ENCODE measurements around the gene ANO7.

ANO7 gene

GRCh38 chr2:241272303-241273209 lies 84.1 kb downstream of the ANO7 start:
- Histone ChIP-seq H3K4me3 (ENCODE audit: low read depth in 1 of 2, low read length in 2 of 2) (peak overlapping the region; percentile 79 to 86), H3K4me1 (ENCODE audit: control insufficient read depth in 1 of 2, insufficient read depth in 2 of 2, low read length in 2 of 2) (peaks cover 14 to 36% of the 10 kb centered on the region in 2 donors), H3K27ac (ENCODE audit: low read length) (peak overlapping the region; percentile 56), H3K9me3 (ENCODE audit: control insufficient read depth in 1 of 2, low read length in 2 of 2) (no peaks in the 10 kb centered on the region), H3K36me3 (ENCODE audit: control insufficient read depth in 1 of 2, insufficient read depth in 2 of 2, low read length in 2 of 2) (peaks cover 4 to 18% of the 10 kb centered on the region in 2 donors), H3K27me3 (ENCODE audit: low read depth, low read length) (no peaks in the 10 kb centered on the region)

DNA sequence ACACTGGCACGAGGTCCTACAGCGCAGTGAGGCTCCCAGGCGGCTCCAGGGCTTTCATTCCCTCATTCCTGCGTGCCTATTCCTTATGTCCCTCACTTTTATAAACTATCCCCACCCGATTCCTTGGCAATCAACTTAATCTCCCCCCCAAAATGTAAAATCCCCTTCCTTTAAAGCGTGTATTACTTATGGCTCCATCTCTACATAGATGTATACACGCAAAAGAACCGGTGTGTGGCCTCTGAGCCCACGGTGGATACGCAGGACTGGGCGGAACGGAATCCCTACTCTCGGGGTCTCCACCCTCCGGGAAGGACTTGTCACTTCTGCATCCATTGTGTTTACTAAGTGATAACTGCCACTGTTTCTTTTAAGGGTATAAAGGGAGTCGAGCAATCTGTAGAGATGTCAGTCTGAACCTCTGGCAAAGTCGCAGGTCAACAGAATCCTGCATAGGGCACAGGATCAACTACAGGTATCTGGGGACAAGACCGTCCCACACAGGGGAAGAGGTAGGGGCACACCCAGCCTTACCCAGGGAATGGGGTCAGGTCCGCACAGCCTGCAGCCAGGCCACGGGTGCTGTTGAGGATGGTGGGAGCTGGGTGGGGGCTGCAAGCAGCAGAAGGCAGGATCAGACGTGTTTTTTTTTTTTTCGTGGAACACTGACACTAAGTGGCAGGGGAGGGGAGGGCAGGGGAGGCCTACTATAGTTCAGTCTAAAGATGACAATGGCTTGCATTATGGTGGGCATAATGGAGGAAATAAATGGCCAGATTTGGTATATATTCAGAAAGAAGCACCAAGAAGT lies 84.9 kb downstream of the ANO7 start:
- peaks cover 0 to 9% of the 10 kb centered on the region in 2 donors for H3K36me3 ChIP-seq (ENCODE audit: control insufficient read depth in 1 of 2, insufficient read depth in 2 of 2, low read length in 2 of 2)
- no peaks in the 10 kb centered on the region for H3K27me3 ChIP-seq (ENCODE audit: low read depth, low read length)
- H3K4me3 ChIP-seq (ENCODE audit: low read depth in 1 of 2, low read length in 2 of 2), result peak overlapping the region; percentile 60 to 65
- H3K4me1 ChIP-seq (ENCODE audit: control insufficient read depth in 1 of 2, insufficient read depth in 2 of 2, low read length in 2 of 2), result peaks cover 14 to 36% of the 10 kb centered on the region in 2 donors
- peak overlapping the region; percentile 14 for H3K27ac ChIP-seq (ENCODE audit: low read length)
- no peaks in the 10 kb centered on the region for H3K9me3 ChIP-seq (ENCODE audit: control insufficient read depth in 1 of 2, low read length in 2 of 2)

DNA sequence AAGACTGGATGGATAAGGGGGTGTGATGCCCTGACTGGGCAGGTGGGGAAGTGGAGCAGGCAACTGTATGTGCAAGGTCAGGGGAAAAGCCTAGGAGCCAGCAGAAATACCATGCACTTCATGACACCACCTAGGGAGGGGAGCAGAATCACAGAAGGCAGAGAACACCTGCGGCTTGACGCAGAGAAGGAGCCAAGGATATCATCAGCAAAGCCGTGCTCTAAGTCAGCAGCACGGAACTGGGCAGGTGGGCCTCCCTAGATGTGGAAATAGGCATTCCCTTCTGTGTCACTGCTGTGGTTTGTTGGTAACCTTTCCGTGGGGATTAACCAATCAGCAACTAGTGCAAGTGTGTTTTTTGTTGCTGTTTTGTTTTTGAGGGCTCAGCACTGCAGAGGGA lies 85.7 kb downstream of the ANO7 start:
- H3K36me3 ChIP-seq (ENCODE audit: control insufficient read depth in 1 of 2, insufficient read depth in 2 of 2, low read length in 2 of 2), result peaks cover 0 to 2% of the 10 kb centered on the region in 2 donors
- no peaks in the 10 kb centered on the region for H3K27me3 ChIP-seq (ENCODE audit: low read depth, low read length)
- H3K4me3 ChIP-seq (ENCODE audit: low read depth in 1 of 2, low read length in 2 of 2), result peak overlapping the region in 1 of 2 donors; percentile 9
- H3K4me1 ChIP-seq (ENCODE audit: control insufficient read depth in 1 of 2, insufficient read depth in 2 of 2, low read length in 2 of 2), result peaks cover 14 to 30% of the 10 kb centered on the region in 2 donors
- no peaks in the 10 kb centered on the region for H3K9me3 ChIP-seq (ENCODE audit: control insufficient read depth in 1 of 2, low read length in 2 of 2)
- H3K27ac ChIP-seq (ENCODE audit: low read length), result no peak overlapping the region

Data from muscle layer of duodenum (tissue), 2 donors.